GM19193 (cell line): ENCODE results near the gene BMAL1.

ENCODE experiments used
- POLR2A ChIP-seq: IDR thresholded peaks from 4 replicates; pipeline ENCODE4 v1.6.1; 2011; ENCODE audit not compliant: insufficient read depth, insufficient read length; ENCODE audit errors: extremely low read depth

The BMAL1 gene

GRCh38 chr11:13349581-13349980 lies 72.0 kb downstream of the BMAL1 start:
- TF ChIP-seq POLR2A, result no peak

- no peak for TF ChIP-seq POLR2A
Observed at GRCh38 chr11:13352711-13353110, 75.1 kb downstream of the BMAL1 start.

GRCh38 chr11:13354335-13354734 lies 76.7 kb downstream of the BMAL1 start:
- TF ChIP-seq POLR2A, result no peak

- TF ChIP-seq POLR2A, result no peak
Observed at GRCh38 chr11:13355191-13355590, 77.6 kb downstream of the BMAL1 start.

GRCh38 chr11:13357232-13357631 lies 79.6 kb downstream of the BMAL1 start:
- no peak for TF ChIP-seq POLR2A

GRCh38 chr11:13358596-13359270 lies 81.1 kb downstream of the BMAL1 start:
- no peak for TF ChIP-seq POLR2A

- TF ChIP-seq POLR2A, result no peak
Observed at GRCh38 chr11:13362596-13363109, 85.1 kb downstream of the BMAL1 start.

- no peak for TF ChIP-seq POLR2A
Observed at GRCh38 chr11:13364388-13364787, 86.8 kb downstream of the BMAL1 start.

- TF ChIP-seq POLR2A, result no peak
Observed at GRCh38 chr11:13366266-13367026, 88.9 kb downstream of the BMAL1 start.

- TF ChIP-seq POLR2A, result no peak
Observed at GRCh38 chr11:13367115-13367514, 89.5 kb downstream of the BMAL1 start.

GRCh38 chr11:13368041-13368446 lies 90.5 kb downstream of the BMAL1 start:
- no peak for TF ChIP-seq POLR2A

GRCh38 chr11:13373216-13373615 lies 95.6 kb downstream of the BMAL1 start:
- TF ChIP-seq POLR2A, result no peak

- no peak for TF ChIP-seq POLR2A
Observed at GRCh38 chr11:13375798-13376197, 98.2 kb downstream of the BMAL1 start.

- TF ChIP-seq POLR2A, result peak; percentile 19
Observed at GRCh38 chr11:13376402-13376801, 98.8 kb downstream of the BMAL1 start.

GRCh38 chr11:13376838-13377237 lies 99.2 kb downstream of the BMAL1 start:
- no peak for TF ChIP-seq POLR2A

GRCh38 chr11:13378316-13378715 lies 100.7 kb downstream of the BMAL1 start:
- no peak for TF ChIP-seq POLR2A
